GM23248 (cell line): ENCODE measurements around the gene FRAS1. TPM values are rescaled to one million over a fixed set of nuclear protein-coding genes. Genes with fewer than 3 reads are reported as not detected.

Source experiments
- DNase-seq: peaks from one replicate; pipeline ENCODE4 v3.0.0-alpha.2; 2015
- H2AFZ ChIP-seq: fragments of 200-600 bp; sonication (generic); 2 replicates; pipeline ENCODE4 v1.6.1; 2016; ENCODE audit warnings: antibody characterized with exemption
- H3F3A ChIP-seq: fragments of 200-600 bp; sonication (generic); 2 replicates; pipeline ENCODE4 v1.6.1; 2016; ENCODE audit warnings: mild to moderate bottlenecking, antibody characterized with exemption, mixed run types; ENCODE audit not compliant: insufficient read depth
- H3K27ac ChIP-seq: fragments of 200-600 bp; sonication (generic); 2 replicates; pipeline ENCODE4 v1.5.1; 2016; ENCODE audit warnings: mild to moderate bottlenecking
- H3K27me3 ChIP-seq: fragments of 200-600 bp; sonication (generic); replicated peaks from 2 replicates; pipeline ENCODE4 v1.6.1; 2016; ENCODE audit warnings: mild to moderate bottlenecking; ENCODE audit not compliant: insufficient read depth
- H3K36me3 ChIP-seq: fragments of 200-600 bp; sonication (generic); 2 replicates; pipeline ENCODE4 v1.6.1; 2016; ENCODE audit warnings: low read depth, mild to moderate bottlenecking
- H3K4me1 ChIP-seq: fragments of 200-600 bp; sonication (generic); 2 replicates; pipeline ENCODE4 v1.6.1; 2016; ENCODE audit warnings: mild to moderate bottlenecking; ENCODE audit not compliant: insufficient read depth
- H3K4me2 ChIP-seq: fragments of 200-600 bp; sonication (generic); one replicate; pipeline ENCODE4 v1.6.1; 2016; ENCODE audit warnings: mild to moderate bottlenecking; ENCODE audit not compliant: unreplicated experiment
- H3K4me3 ChIP-seq: fragments of 200-600 bp; sonication (generic); 2 replicates; pipeline ENCODE4 v1.5.1; 2016; ENCODE audit warnings: mild to moderate bottlenecking
- H3K79me2 ChIP-seq: fragments of 200-600 bp; sonication (generic); 2 replicates; pipeline ENCODE4 v1.6.1; 2016; ENCODE audit warnings: mild to moderate bottlenecking; ENCODE audit not compliant: insufficient read depth
- H3K9ac ChIP-seq: fragments of 200-600 bp; sonication (generic); 2 replicates; pipeline ENCODE4 v1.6.1; 2016; ENCODE audit warnings: mild to moderate bottlenecking
- H3K9me2 ChIP-seq: fragments of 200-600 bp; sonication (generic); 2 replicates; pipeline ENCODE4 v1.6.1; 2016; ENCODE audit warnings: mixed run types, mild to moderate bottlenecking, moderate library complexity; ENCODE audit not compliant: insufficient read depth
- H3K9me3 ChIP-seq: fragments of 200-600 bp; sonication (generic); one replicate; pipeline ENCODE4 v1.6.1; 2017; ENCODE audit warnings: low read depth
- H4K20me1 ChIP-seq: fragments of 200-600 bp; sonication (generic); 2 replicates; pipeline ENCODE4 v1.6.0; 2016; ENCODE audit not compliant: insufficient read depth
- EZH2 ChIP-seq: fragments of 200-600 bp; sonication (generic); IDR thresholded peaks from 2 replicates; pipeline ENCODE4 v1.6.1; 2018; ENCODE audit warnings: antibody characterized with exemption, mild to moderate bottlenecking; ENCODE audit not compliant: insufficient read depth, poor library complexity, severe bottlenecking
- EZH2phosphoT487 ChIP-seq: fragments of 200-600 bp; sonication (generic); IDR thresholded peaks from 2 replicates; pipeline ENCODE4 v1.6.1; 2018; ENCODE audit warnings: antibody characterized with exemption, moderate library complexity, mild to moderate bottlenecking, low read depth; ENCODE audit not compliant: insufficient read depth
- WGBS, 2 experiments: methylation state at CpG; one replicate each; pipeline ENCODE4 v1.1.6; 2015 to 2017; ENCODE audit warnings: low lambda C conversion rate in 2 of 2, low coverage in 1 of 2; ENCODE audit errors: missing lambda C conversion rate in 2 of 2; 5-methylcytosine and 5-hydroxymethylcytosine counted together
- in situ Hi-C: fragments of 300-500 bp; cut with MboI; formaldehyde crosslinking; loops from 2 replicates; pipeline ENCODE4 v1.15.0; 2020
- polyA plus RNA-seq: library from polyadenylated mRNA; unstranded; fragments of >200 nt; fragmentation: Nextera tagmentation; extraction: Ambion mirVana; gene quantifications from 2 replicates; pipeline ENCODE4 v1.2.1, GENCODE V29; 2016
- total RNA-seq: library from RNA; depleted of rRNA; stranded (reverse); fragments of >200 nt; shearing (Covaris generic); gene quantifications from 2 replicates; pipeline ENCODE4 v1.2.3, GENCODE V29; 2014

Gene FRAS1
- total and polyA plus RNA-seq, 2 experiments from 2014 or later = 6.5 to 19.8 TPM

- no peak overlapping the region for H3K27ac ChIP-seq
- no peaks in the 10 kb centered on the region for H4K20me1 ChIP-seq
- no peaks in the 10 kb centered on the region for H3F3A ChIP-seq
- TF ChIP-seq EZH2phosphoT487 (no peak), EZH2 (no peak)
- no peaks in the 10 kb centered on the region for H3K36me3 ChIP-seq
- H3K4me1 ChIP-seq = 0 out of 2 replicates have a peak, but pooled peaks cover 5% of the 10 kb centered on the region
- no peak for DNase-seq
- 91 to 98% methylated on average over 2 of the region's 2 CpGs for WGBS, 2 experiments
- in situ Hi-C loops = no loop called here
- H3K9me2 ChIP-seq = no peaks in the 10 kb centered on the region
- no peak overlapping the region for H3K4me2 ChIP-seq
- no peaks in the 10 kb centered on the region for H3K27me3 ChIP-seq
- no peaks in the 10 kb centered on the region for H3K9me3 ChIP-seq
- no peak overlapping the region for H2AFZ ChIP-seq
- no peak overlapping the region for H3K9ac ChIP-seq
- H3K4me3 ChIP-seq = no peak overlapping the region
- H3K79me2 ChIP-seq = no peaks in the 10 kb centered on the region
Measured at GRCh38 chr4:78417603-78418002, 360.5 kb downstream of the FRAS1 start.

- in situ Hi-C loops = no loop called here
- TF ChIP-seq EZH2phosphoT487 (no peak), EZH2 (no peak)
- no peaks in the 10 kb centered on the region for H3F3A ChIP-seq
- no peak overlapping the region for H3K4me2 ChIP-seq
- H4K20me1 ChIP-seq = no peaks in the 10 kb centered on the region
- no peak overlapping the region for H3K27ac ChIP-seq
- H3K9me2 ChIP-seq = no peaks in the 10 kb centered on the region
- no peaks in the 10 kb centered on the region for H3K9me3 ChIP-seq
- no peak overlapping the region for H3K9ac ChIP-seq
- no peaks in the 10 kb centered on the region for H3K36me3 ChIP-seq
- H2AFZ ChIP-seq = no peak overlapping the region
- no peak for DNase-seq
- H3K27me3 ChIP-seq = no peaks in the 10 kb centered on the region
- no peaks in the 10 kb centered on the region for H3K79me2 ChIP-seq
- no peak overlapping the region for H3K4me3 ChIP-seq
- 0 out of 2 replicates have a peak, but pooled peaks cover 5% of the 10 kb centered on the region for H3K4me1 ChIP-seq
- WGBS, 2 experiments = 96% methylated on average over 6 of the region's 6 CpGs
Measured at GRCh38 chr4:78418406-78418805, 361.3 kb downstream of the FRAS1 start.

- Histone ChIP-seq H3K4me2 (no peak overlapping the region), H3F3A (no peaks in the 10 kb centered on the region), H2AFZ (no peak overlapping the region), H4K20me1 (no peaks in the 10 kb centered on the region), H3K4me1 (no peaks in the 10 kb centered on the region), H3K27ac (no peak overlapping the region), H3K9me2 (no peaks in the 10 kb centered on the region), H3K4me3 (no peak overlapping the region), H3K27me3 (no peaks in the 10 kb centered on the region), H3K36me3 (no peaks in the 10 kb centered on the region), H3K79me2 (no peaks in the 10 kb centered on the region), H3K9me3 (no peaks in the 10 kb centered on the region), H3K9ac (no peak overlapping the region)
- WGBS, 2 experiments = 84 to 90% methylated on average over 9 of the region's 9 CpGs
- in situ Hi-C loops = no loop called here
- TF ChIP-seq EZH2phosphoT487 (no peak), EZH2 (no peak)
- no peak for DNase-seq
Measured at GRCh38 chr4:78423790-78424189, 366.7 kb downstream of the FRAS1 start.

- Histone ChIP-seq H3K79me2 (no peaks in the 10 kb centered on the region), H2AFZ (no peak overlapping the region), H3K4me1 (no peaks in the 10 kb centered on the region), H3K36me3 (no peaks in the 10 kb centered on the region), H3K4me3 (no peak overlapping the region), H3F3A (no peaks in the 10 kb centered on the region), H3K4me2 (no peak overlapping the region), H3K27ac (no peak overlapping the region), H3K9me2 (no peaks in the 10 kb centered on the region), H4K20me1 (no peaks in the 10 kb centered on the region), H3K9ac (no peak overlapping the region), H3K27me3 (no peaks in the 10 kb centered on the region), H3K9me3 (no peaks in the 10 kb centered on the region)
- no peak for TF ChIP-seq EZH2phosphoT487
- TF ChIP-seq EZH2 = no peak
- in situ Hi-C loops = no loop called here
- DNase-seq = no peak
Measured at GRCh38 chr4:78424461-78424860, 367.3 kb downstream of the FRAS1 start.

GRCh38 chr4:78426972-78427371 lies 369.8 kb downstream of the FRAS1 start:
- Histone ChIP-seq H3K79me2 (no peaks in the 10 kb centered on the region), H3K9ac (no peak overlapping the region), H3K27me3 (no peaks in the 10 kb centered on the region), H3K36me3 (no peaks in the 10 kb centered on the region), H3K9me2 (no peaks in the 10 kb centered on the region), H3K4me3 (no peak overlapping the region), H4K20me1 (no peaks in the 10 kb centered on the region), H3K9me3 (no peaks in the 10 kb centered on the region), H2AFZ (no peak overlapping the region), H3K4me2 (no peak overlapping the region), H3K4me1 (no peaks in the 10 kb centered on the region), H3K27ac (no peak overlapping the region), H3F3A (peaks cover 1% of the 10 kb centered on the region)
- TF ChIP-seq EZH2phosphoT487 (no peak), EZH2 (no peak)
- DNase-seq = no peak
- WGBS, 2 experiments = 83 to 85% methylated on average over 2 of the region's 2 CpGs
- in situ Hi-C loops = no loop called here
